ENCODE results near the gene C1R.

Gene C1R

DNA sequence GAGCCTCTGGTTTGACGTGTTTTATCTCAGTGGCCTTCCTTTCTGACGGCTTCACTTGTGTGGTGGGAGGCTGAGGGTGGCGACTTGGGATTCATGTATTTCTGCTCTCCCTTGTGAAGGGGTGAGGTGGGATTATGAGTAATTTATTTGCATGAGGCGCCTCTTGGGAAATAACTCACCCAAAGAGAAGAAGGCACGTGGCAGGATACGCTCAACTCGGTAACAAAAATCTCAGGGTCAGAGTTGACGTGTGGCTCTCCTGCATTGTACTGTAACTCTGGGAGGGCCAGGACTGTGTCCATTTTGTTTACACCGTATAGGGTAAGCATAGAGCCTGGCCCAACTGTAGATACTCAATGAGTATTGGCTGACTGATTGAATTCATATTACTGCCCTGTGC lies 46.3 kb downstream of the C1R start:
- Histone ChIP-seq H2AK5ac (ENCODE audit: low read depth, low read length) (no peak overlapping the region), H2BK120ac (ENCODE audit: low read depth, low read length) (no peak overlapping the region), H2AFZ (ENCODE audit: low read length) (no peak overlapping the region), H3K27ac (replicated peaks; ENCODE audit: low read length) (no peak overlapping the region), H3K4ac (ENCODE audit: low read length) (no peak overlapping the region), H3K9me3 (replicated peaks in 1 of 2; ENCODE audit: control insufficient read depth in 2 of 2, insufficient read depth in 1 of 2, low read depth in 1 of 2, low read length in 2 of 2) (peaks cover 0 to 5% of the 10 kb centered on the region in 2 donors), H3K4me2 (ENCODE audit: insufficient read depth, low read length, poor library complexity, severe bottlenecking) (no peak overlapping the region), H2BK12ac (ENCODE audit: low read length) (no peak overlapping the region), H2BK5ac (ENCODE audit: low read length) (no peak overlapping the region), H3K9ac (ENCODE audit: low read depth, low read length, poor library complexity) (no peak overlapping the region), H4K8ac (ENCODE audit: low read depth, low read length) (no peak overlapping the region), H3K79me1 (ENCODE audit: low read depth, low read length) (no peaks in the 10 kb centered on the region), H3K18ac (ENCODE audit: low read length) (no peak overlapping the region), H3K23ac (ENCODE audit: low read depth, low read length, poor library complexity) (no peak overlapping the region), H4K91ac (ENCODE audit: low read depth, low read length, poor library complexity) (no peak overlapping the region), H3K14ac (ENCODE audit: low read length) (no peak overlapping the region), H3K4me1 (ENCODE audit: control insufficient read depth in 2 of 2, insufficient read depth in 1 of 2, low read depth in 1 of 2, low read length in 2 of 2) (peaks cover 0 to 2% of the 10 kb centered on the region in 2 donors), H3K4me3 (ENCODE audit: low read length in 2 of 2) (no peak overlapping the region), H3K36me3 (replicated peaks in 1 of 2; ENCODE audit: control insufficient read depth in 2 of 2, insufficient read depth in 2 of 2, low read length in 2 of 2) (no peaks in the 10 kb centered on the region), H3K27me3 (ENCODE audit: control insufficient read depth in 3 of 3, insufficient read depth in 3 of 3, low read depth in 1 of 3, low read length in 3 of 3) (no peaks in the 10 kb centered on the region), H2BK15ac (ENCODE audit: low read length) (no peak overlapping the region)
- no peak for DNase-seq (ENCODE audit: low spot score)
- no CpG with 5 or more reads among the region's 9 CpGs for WGBS, 2 donors (ENCODE audit: extremely low coverage in 2 of 2, insufficient read length in 2 of 2, insufficient replicate concordance in 1 of 2)

DNA sequence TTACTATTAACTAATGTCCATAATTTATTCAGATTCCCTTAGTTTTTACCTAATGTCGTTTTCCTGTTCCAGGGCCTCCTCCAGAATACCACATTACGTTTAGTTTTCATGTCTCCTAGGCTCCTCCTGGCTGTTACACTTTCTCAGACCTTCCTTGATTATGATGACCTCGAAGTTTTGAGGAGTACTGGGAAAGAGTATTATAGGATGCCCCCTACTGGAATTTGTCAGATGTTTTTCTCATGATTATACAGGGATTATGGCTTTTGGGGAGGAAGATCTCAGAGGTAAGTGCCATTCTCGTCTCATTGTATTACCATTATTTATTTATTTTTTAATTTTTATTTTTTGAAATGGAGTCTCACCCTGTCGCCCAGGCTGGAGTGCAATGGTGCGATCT lies 49.4 kb downstream of the C1R start:
- H3K4me2 ChIP-seq (ENCODE audit: insufficient read depth, low read length, poor library complexity, severe bottlenecking): no peak overlapping the region
- H3K9me3 ChIP-seq (replicated peaks in 1 of 2; ENCODE audit: control insufficient read depth in 2 of 2, insufficient read depth in 1 of 2, low read depth in 1 of 2, low read length in 2 of 2): no peaks in the 10 kb centered on the region
- no peak overlapping the region for H2BK120ac ChIP-seq (ENCODE audit: low read depth, low read length)
- no peaks in the 10 kb centered on the region for H3K79me1 ChIP-seq (ENCODE audit: low read depth, low read length)
- H3K27ac ChIP-seq (replicated peaks; ENCODE audit: low read length): no peak overlapping the region
- H2BK5ac ChIP-seq (ENCODE audit: low read length): no peak overlapping the region
- H3K36me3 ChIP-seq (replicated peaks in 1 of 2; ENCODE audit: control insufficient read depth in 2 of 2, insufficient read depth in 2 of 2, low read length in 2 of 2): no peaks in the 10 kb centered on the region
- no peak overlapping the region for H2AK5ac ChIP-seq (ENCODE audit: low read depth, low read length)
- H2BK15ac ChIP-seq (ENCODE audit: low read length): no peak overlapping the region
- H4K8ac ChIP-seq (ENCODE audit: low read depth, low read length): no peak overlapping the region
- no peaks in the 10 kb centered on the region for H3K27me3 ChIP-seq (ENCODE audit: control insufficient read depth in 3 of 3, insufficient read depth in 3 of 3, low read depth in 1 of 3, low read length in 3 of 3)
- H3K14ac ChIP-seq (ENCODE audit: low read length): no peak overlapping the region
- no peak overlapping the region for H4K91ac ChIP-seq (ENCODE audit: low read depth, low read length, poor library complexity)
- no peak overlapping the region for H2AFZ ChIP-seq (ENCODE audit: low read length)
- H3K4me1 ChIP-seq (ENCODE audit: control insufficient read depth in 2 of 2, insufficient read depth in 1 of 2, low read depth in 1 of 2, low read length in 2 of 2): peaks cover 2% of the 10 kb centered on the region in 2 donors
- no CpG with 5 or more reads among the region's 6 CpGs for WGBS, 2 donors (ENCODE audit: extremely low coverage in 2 of 2, insufficient read length in 2 of 2, insufficient replicate concordance in 1 of 2)
- H3K18ac ChIP-seq (ENCODE audit: low read length): no peak overlapping the region
- no peak overlapping the region for H2BK12ac ChIP-seq (ENCODE audit: low read length)
- no peak for DNase-seq (ENCODE audit: low spot score)
- no peak overlapping the region for H3K4ac ChIP-seq (ENCODE audit: low read length)
- no peak overlapping the region for H3K9ac ChIP-seq (ENCODE audit: low read depth, low read length, poor library complexity)
- no peak overlapping the region for H3K23ac ChIP-seq (ENCODE audit: low read depth, low read length, poor library complexity)
- H3K4me3 ChIP-seq (ENCODE audit: low read length in 2 of 2): no peak overlapping the region

DNA sequence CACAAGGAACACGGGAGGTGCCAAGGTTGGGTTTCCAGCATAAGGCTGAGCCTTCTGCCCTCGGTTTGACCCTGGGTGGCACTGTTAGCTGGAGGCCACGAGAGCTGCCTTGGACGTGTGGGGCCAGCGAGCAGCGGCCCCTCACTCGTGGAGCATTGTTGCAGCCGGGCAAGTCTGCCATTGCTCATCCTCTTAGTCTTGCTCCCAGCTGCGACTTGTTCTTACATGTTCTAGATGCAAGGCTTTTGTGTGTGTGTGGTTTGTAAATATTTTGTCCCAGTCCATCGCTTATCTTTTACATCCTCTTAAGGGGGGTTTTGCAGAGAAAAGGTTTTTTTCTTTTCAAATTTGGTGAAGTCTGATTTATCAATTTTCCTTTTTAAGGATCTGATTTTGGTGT lies 52.8 kb downstream of the C1R start:
- no peaks in the 10 kb centered on the region for H3K79me1 ChIP-seq (ENCODE audit: low read depth, low read length)
- no peak overlapping the region for H2AK5ac ChIP-seq (ENCODE audit: low read depth, low read length)
- no peak overlapping the region for H2BK12ac ChIP-seq (ENCODE audit: low read length)
- no peak overlapping the region for H3K27ac ChIP-seq (replicated peaks; ENCODE audit: low read length)
- H3K14ac ChIP-seq (ENCODE audit: low read length): no peak overlapping the region
- H3K18ac ChIP-seq (ENCODE audit: low read length): no peak overlapping the region
- no peak overlapping the region for H2BK120ac ChIP-seq (ENCODE audit: low read depth, low read length)
- no peak overlapping the region for H3K9ac ChIP-seq (ENCODE audit: low read depth, low read length, poor library complexity)
- peaks cover 2% of the 10 kb centered on the region in 2 donors for H3K4me1 ChIP-seq (ENCODE audit: control insufficient read depth in 2 of 2, insufficient read depth in 1 of 2, low read depth in 1 of 2, low read length in 2 of 2)
- H3K4ac ChIP-seq (ENCODE audit: low read length): no peak overlapping the region
- H3K9me3 ChIP-seq (replicated peaks in 1 of 2; ENCODE audit: control insufficient read depth in 2 of 2, insufficient read depth in 1 of 2, low read depth in 1 of 2, low read length in 2 of 2): no peaks in the 10 kb centered on the region
- no peaks in the 10 kb centered on the region for H3K27me3 ChIP-seq (ENCODE audit: control insufficient read depth in 3 of 3, insufficient read depth in 3 of 3, low read depth in 1 of 3, low read length in 3 of 3)
- H2AFZ ChIP-seq (ENCODE audit: low read length): peak overlapping the region; percentile 75
- no CpG with 5 or more reads among the region's 10 CpGs for WGBS, 2 donors (ENCODE audit: extremely low coverage in 2 of 2, insufficient read length in 2 of 2, insufficient replicate concordance in 1 of 2)
- no peak overlapping the region for H3K23ac ChIP-seq (ENCODE audit: low read depth, low read length, poor library complexity)
- H4K8ac ChIP-seq (ENCODE audit: low read depth, low read length): no peak overlapping the region
- no peak overlapping the region for H4K91ac ChIP-seq (ENCODE audit: low read depth, low read length, poor library complexity)
- no peaks in the 10 kb centered on the region for H3K36me3 ChIP-seq (replicated peaks in 1 of 2; ENCODE audit: control insufficient read depth in 2 of 2, insufficient read depth in 2 of 2, low read length in 2 of 2)
- H2BK5ac ChIP-seq (ENCODE audit: low read length): no peak overlapping the region
- no peak for DNase-seq (ENCODE audit: low spot score)
- H3K4me3 ChIP-seq (ENCODE audit: low read length in 2 of 2): no peak overlapping the region
- no peak overlapping the region for H2BK15ac ChIP-seq (ENCODE audit: low read length)
- H3K4me2 ChIP-seq (ENCODE audit: insufficient read depth, low read length, poor library complexity, severe bottlenecking): no peak overlapping the region

- no peak overlapping the region for H3K4me3 ChIP-seq (ENCODE audit: low read length in 2 of 2)
- H3K36me3 ChIP-seq (replicated peaks in 1 of 2; ENCODE audit: control insufficient read depth in 2 of 2, insufficient read depth in 2 of 2, low read length in 2 of 2): no peaks in the 10 kb centered on the region
- H3K4me1 ChIP-seq (ENCODE audit: control insufficient read depth in 2 of 2, insufficient read depth in 1 of 2, low read depth in 1 of 2, low read length in 2 of 2): peaks cover 0 to 2% of the 10 kb centered on the region in 2 donors
- H3K79me1 ChIP-seq (ENCODE audit: low read depth, low read length): no peaks in the 10 kb centered on the region
- H3K14ac ChIP-seq (ENCODE audit: low read length): no peak overlapping the region
- no peak overlapping the region for H2AK5ac ChIP-seq (ENCODE audit: low read depth, low read length)
- no peak overlapping the region for H3K18ac ChIP-seq (ENCODE audit: low read length)
- H2AFZ ChIP-seq (ENCODE audit: low read length): peak overlapping the region; percentile 75
- no peak overlapping the region for H3K23ac ChIP-seq (ENCODE audit: low read depth, low read length, poor library complexity)
- no peak overlapping the region for H2BK12ac ChIP-seq (ENCODE audit: low read length)
- no peaks in the 10 kb centered on the region for H3K9me3 ChIP-seq (replicated peaks in 1 of 2; ENCODE audit: control insufficient read depth in 2 of 2, insufficient read depth in 1 of 2, low read depth in 1 of 2, low read length in 2 of 2)
- H3K27ac ChIP-seq (replicated peaks; ENCODE audit: low read length): no peak overlapping the region
- no peak overlapping the region for H3K9ac ChIP-seq (ENCODE audit: low read depth, low read length, poor library complexity)
- H4K91ac ChIP-seq (ENCODE audit: low read depth, low read length, poor library complexity): no peak overlapping the region
- no peaks in the 10 kb centered on the region for H3K27me3 ChIP-seq (ENCODE audit: control insufficient read depth in 3 of 3, insufficient read depth in 3 of 3, low read depth in 1 of 3, low read length in 3 of 3)
- H3K4ac ChIP-seq (ENCODE audit: low read length): no peak overlapping the region
- no peak overlapping the region for H3K4me2 ChIP-seq (ENCODE audit: insufficient read depth, low read length, poor library complexity, severe bottlenecking)
- H4K8ac ChIP-seq (ENCODE audit: low read depth, low read length): no peak overlapping the region
- H2BK120ac ChIP-seq (ENCODE audit: low read depth, low read length): peak overlapping the region; percentile 51
- no peak overlapping the region for H2BK5ac ChIP-seq (ENCODE audit: low read length)
- no peak for DNase-seq (ENCODE audit: low spot score)
- H2BK15ac ChIP-seq (ENCODE audit: low read length): no peak overlapping the region
- no CpG with 5 or more reads among the region's 22 CpGs for WGBS, 2 donors (ENCODE audit: extremely low coverage in 2 of 2, insufficient read length in 2 of 2, insufficient replicate concordance in 1 of 2)
These were observed 53.7 kb downstream of the C1R start for GRCh38 chr12:7038591-7038990.

Data from neuronal stem cell (in vitro differentiated cells).